Smooth muscle cell (in vitro differentiated cells): ENCODE results near the gene KIF26A. TPM values are rescaled to one million over a fixed set of nuclear protein-coding genes. Genes with fewer than 3 reads are reported as not detected.

Experiments used
- DNase-seq: peaks from one replicate; lab custom pipeline; 2025; ENCODE audit not compliant: unreplicated experiment; lab: John Stamatoyannopoulos, UW
- H2AFZ ChIP-seq: fragments of 200-600 bp; sonication (generic); 2 replicates; pipeline ENCODE4 v1.6.0; 2016; ENCODE audit warnings: antibody characterized with exemption, low read depth, mild to moderate bottlenecking
- H3F3A ChIP-seq: fragments of 200-600 bp; sonication (generic); 2 replicates; pipeline ENCODE4 v1.6.0; 2017; ENCODE audit warnings: antibody characterized with exemption, low read depth
- H3K27ac ChIP-seq: fragments of 200-600 bp; sonication (generic); 2 replicates; pipeline ENCODE4 v1.5.1; 2016; ENCODE audit warnings: low read depth, mild to moderate bottlenecking
- H3K27me3 ChIP-seq: fragments of 200-600 bp; sonication (generic); 2 replicates; pipeline ENCODE4 v1.6.1; 2016; ENCODE audit warnings: low read depth, mild to moderate bottlenecking
- H3K36me3 ChIP-seq: fragments of 200-600 bp; sonication (generic); 2 replicates; pipeline ENCODE4 v1.5.1; 2016; ENCODE audit warnings: low read depth
- H3K4me1 ChIP-seq: fragments of 200-600 bp; sonication (generic); 2 replicates; pipeline ENCODE4 v1.5.1; 2016; ENCODE audit warnings: low read depth
- H3K4me2 ChIP-seq: fragments of 200-600 bp; sonication (generic); 2 replicates; pipeline ENCODE4 v1.6.0; 2016; ENCODE audit warnings: mild to moderate bottlenecking
- H3K4me3 ChIP-seq: fragments of 200-600 bp; sonication (generic); 2 replicates; pipeline ENCODE4 v1.5.1; 2016; ENCODE audit warnings: mild to moderate bottlenecking
- H3K79me2 ChIP-seq: fragments of 200-600 bp; sonication (generic); 2 replicates; pipeline ENCODE4 v1.6.0; 2016; ENCODE audit warnings: low read depth, mild to moderate bottlenecking
- H3K9ac ChIP-seq: fragments of 200-600 bp; sonication (generic); 2 replicates; pipeline ENCODE4 v1.6.0; 2016; ENCODE audit warnings: low read depth
- H3K9me3 ChIP-seq: fragments of 200-600 bp; sonication (generic); replicated peaks from 2 replicates; pipeline ENCODE4 v1.5.1; 2016; ENCODE audit warnings: low read depth
- H4K20me1 ChIP-seq: fragments of 200-600 bp; sonication (generic); 2 replicates; pipeline ENCODE4 v1.6.0; 2016; ENCODE audit warnings: low read depth
- WGBS: methylation state at CpG from one replicate; pipeline ENCODE4 v1.1.7; 2016; ENCODE audit warnings: low lambda C conversion rate; 5-methylcytosine and 5-hydroxymethylcytosine counted together
- polyA plus RNA-seq: library from polyadenylated mRNA; unstranded; fragments of >200 nt; fragmentation: Nextera tagmentation; extraction: Ambion mirVana; gene quantifications from 2 replicates; pipeline ENCODE4 v1.2.1, GENCODE V29; 2016
- total RNA-seq: library from RNA; depleted of rRNA; stranded (reverse); fragments of >200 nt; gene quantifications from 2 replicates; pipeline ENCODE4 v1.2.3, GENCODE V29; 2014
- TF ChIP-seq, protein P1 (sequence below): fragments of 200-600 bp; sonication (generic); IDR thresholded peaks from 2 replicates; pipeline ENCODE4 v1.5.1; 2017; ENCODE audit warnings: borderline replicate concordance, mild to moderate bottlenecking, antibody characterized with exemption; ENCODE audit not compliant: insufficient read depth, poor library complexity, severe bottlenecking

The KIF26A gene
- total and polyA plus RNA-seq, 2 experiments from 2014 or later: 4.4 to 5.9 TPM

DNA sequence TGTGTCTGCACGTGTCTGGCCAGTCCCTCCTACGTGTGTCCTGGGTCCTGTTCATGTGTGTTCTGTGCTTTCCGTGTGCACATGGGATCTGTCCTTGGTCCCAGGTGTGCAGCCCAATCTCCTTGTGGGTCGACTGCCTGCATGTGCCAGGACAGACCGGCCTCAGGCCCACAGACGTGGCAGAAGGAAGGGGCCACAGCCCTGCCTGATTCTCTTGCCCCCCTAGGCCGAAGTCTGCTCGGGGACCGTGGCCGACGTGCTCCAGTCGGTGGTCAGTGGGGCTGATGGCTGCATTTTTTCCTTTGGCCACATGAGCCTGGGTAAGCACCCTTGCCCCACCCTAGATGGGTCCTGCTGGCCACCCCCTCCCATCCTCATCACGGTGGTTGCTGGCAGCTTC lies 34.0 kb downstream of the KIF26A start:
- H3K36me3 ChIP-seq: no peaks in the 10 kb centered on the region
- H4K20me1 ChIP-seq: no peaks in the 10 kb centered on the region
- no peaks in the 10 kb centered on the region for H3K79me2 ChIP-seq
- H3F3A ChIP-seq: no peaks in the 10 kb centered on the region
- no peak overlapping the region for H3K9ac ChIP-seq
- no peak overlapping the region for H3K27ac ChIP-seq
- no peak overlapping the region for H2AFZ ChIP-seq
- 93% methylated on average over 13 of the region's 13 CpGs for WGBS
- H3K27me3 ChIP-seq: no peaks in the 10 kb centered on the region
- H3K9me3 ChIP-seq: no peaks in the 10 kb centered on the region
- H3K4me1 ChIP-seq: peaks cover 11% of the 10 kb centered on the region
- no peak for DNase-seq
- H3K4me3 ChIP-seq: no peak overlapping the region
- TF ChIP-seq, protein P1, sequence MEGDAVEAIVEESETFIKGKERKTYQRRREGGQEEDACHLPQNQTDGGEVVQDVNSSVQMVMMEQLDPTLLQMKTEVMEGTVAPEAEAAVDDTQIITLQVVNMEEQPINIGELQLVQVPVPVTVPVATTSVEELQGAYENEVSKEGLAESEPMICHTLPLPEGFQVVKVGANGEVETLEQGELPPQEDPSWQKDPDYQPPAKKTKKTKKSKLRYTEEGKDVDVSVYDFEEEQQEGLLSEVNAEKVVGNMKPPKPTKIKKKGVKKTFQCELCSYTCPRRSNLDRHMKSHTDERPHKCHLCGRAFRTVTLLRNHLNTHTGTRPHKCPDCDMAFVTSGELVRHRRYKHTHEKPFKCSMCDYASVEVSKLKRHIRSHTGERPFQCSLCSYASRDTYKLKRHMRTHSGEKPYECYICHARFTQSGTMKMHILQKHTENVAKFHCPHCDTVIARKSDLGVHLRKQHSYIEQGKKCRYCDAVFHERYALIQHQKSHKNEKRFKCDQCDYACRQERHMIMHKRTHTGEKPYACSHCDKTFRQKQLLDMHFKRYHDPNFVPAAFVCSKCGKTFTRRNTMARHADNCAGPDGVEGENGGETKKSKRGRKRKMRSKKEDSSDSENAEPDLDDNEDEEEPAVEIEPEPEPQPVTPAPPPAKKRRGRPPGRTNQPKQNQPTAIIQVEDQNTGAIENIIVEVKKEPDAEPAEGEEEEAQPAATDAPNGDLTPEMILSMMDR: no peak
- H3K4me2 ChIP-seq: no peak overlapping the region

DNA sequence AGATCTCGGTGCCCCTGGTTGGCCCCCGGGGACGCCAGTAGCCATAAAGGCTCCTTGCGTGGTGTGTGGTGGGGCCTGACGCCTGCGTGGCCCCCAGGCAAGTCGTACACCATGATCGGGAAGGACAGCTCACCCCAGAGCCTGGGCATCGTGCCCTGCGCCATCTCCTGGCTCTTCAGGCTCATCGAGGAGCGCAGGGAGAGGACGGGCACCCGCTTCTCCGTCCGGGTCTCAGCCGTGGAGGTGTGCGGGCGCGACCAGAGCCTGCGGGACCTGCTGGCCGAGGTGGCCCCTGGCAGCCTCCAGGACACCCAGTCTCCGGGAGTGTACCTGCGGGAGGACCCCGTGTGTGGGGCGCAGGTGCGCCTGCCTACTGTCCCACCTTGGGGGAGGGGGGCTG lies 34.5 kb downstream of the KIF26A start:
- WGBS: over 99% methylated on average over 23 of the region's 27 CpGs
- H3K9me3 ChIP-seq: no peaks in the 10 kb centered on the region
- no peak overlapping the region for H3K9ac ChIP-seq
- no peaks in the 10 kb centered on the region for H3K27me3 ChIP-seq
- H3K4me2 ChIP-seq: no peak overlapping the region
- H2AFZ ChIP-seq: no peak overlapping the region
- H3K4me3 ChIP-seq: no peak overlapping the region
- TF ChIP-seq, protein P1: no peak
- no peak for DNase-seq
- H4K20me1 ChIP-seq: no peaks in the 10 kb centered on the region
- no peak overlapping the region for H3K27ac ChIP-seq
- no peaks in the 10 kb centered on the region for H3K36me3 ChIP-seq
- H3K4me1 ChIP-seq: peaks cover 11% of the 10 kb centered on the region
- H3F3A ChIP-seq: no peaks in the 10 kb centered on the region
- no peaks in the 10 kb centered on the region for H3K79me2 ChIP-seq

DNA sequence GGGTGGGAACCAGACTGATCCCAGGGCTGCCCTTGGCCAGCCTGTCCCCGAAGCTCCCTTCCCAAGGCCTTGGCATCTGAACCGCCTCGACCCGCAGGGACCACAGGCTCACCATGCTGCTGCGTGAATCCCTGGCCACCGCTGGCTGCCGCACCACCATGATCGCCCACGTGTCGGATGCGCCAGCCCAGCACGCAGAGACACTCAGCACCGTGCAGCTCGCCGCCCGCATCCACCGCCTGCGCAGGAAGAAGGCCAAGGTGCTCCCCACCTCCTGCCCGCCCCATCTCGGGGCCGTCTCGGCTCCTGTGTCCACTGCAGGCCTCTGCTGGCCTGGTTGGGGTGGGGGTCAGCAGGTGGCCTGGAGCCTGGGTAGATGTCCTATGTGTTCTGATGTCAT lies 35.7 kb downstream of the KIF26A start:
- no peak for DNase-seq
- peaks cover 11% of the 10 kb centered on the region for H3K4me1 ChIP-seq
- H3K79me2 ChIP-seq: no peaks in the 10 kb centered on the region
- no peak overlapping the region for H3K9ac ChIP-seq
- no peaks in the 10 kb centered on the region for H3F3A ChIP-seq
- no peak overlapping the region for H3K4me2 ChIP-seq
- TF ChIP-seq, protein P1: no peak
- 98% methylated on average over 22 of the region's 22 CpGs for WGBS
- no peaks in the 10 kb centered on the region for H3K27me3 ChIP-seq
- H3K4me3 ChIP-seq: no peak overlapping the region
- H4K20me1 ChIP-seq: no peaks in the 10 kb centered on the region
- no peaks in the 10 kb centered on the region for H3K9me3 ChIP-seq
- no peaks in the 10 kb centered on the region for H3K36me3 ChIP-seq
- H2AFZ ChIP-seq: no peak overlapping the region
- no peak overlapping the region for H3K27ac ChIP-seq

DNA sequence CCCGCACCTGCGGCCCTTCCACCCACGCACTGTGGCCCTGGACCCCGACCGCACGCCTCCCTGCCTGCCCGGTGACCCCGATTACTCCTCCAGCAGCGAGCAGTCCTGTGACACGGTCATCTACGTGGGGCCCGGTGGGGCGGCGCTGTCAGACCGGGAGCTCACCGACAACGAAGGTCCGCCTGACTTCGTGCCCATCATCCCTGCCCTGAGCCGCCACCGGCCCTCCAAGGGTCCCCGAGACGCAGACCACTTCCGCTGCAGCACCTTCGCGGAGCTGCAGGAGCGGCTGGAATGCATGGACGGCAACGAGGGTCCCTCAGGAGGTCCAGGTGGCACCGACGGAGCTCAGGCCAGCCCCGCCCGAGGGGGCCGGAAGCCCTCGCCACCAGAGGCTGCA lies 36.7 kb downstream of the KIF26A start:
- Histone ChIP-seq H3K36me3 (no peaks in the 10 kb centered on the region), H3K4me2 (no peak overlapping the region), H3K9ac (no peak overlapping the region), H4K20me1 (no peaks in the 10 kb centered on the region), H2AFZ (no peak overlapping the region), H3K27ac (no peak overlapping the region), H3K79me2 (no peaks in the 10 kb centered on the region), H3K4me1 (peaks cover 5% of the 10 kb centered on the region), H3K4me3 (no peak overlapping the region), H3K9me3 (no peaks in the 10 kb centered on the region), H3K27me3 (no peaks in the 10 kb centered on the region), H3F3A (no peaks in the 10 kb centered on the region)
- DNase-seq: no peak
- TF ChIP-seq, protein P1: no peak
- WGBS: 96% methylated on average over 34 of the region's 35 CpGs
